ENCODE data around the gene PIN1.
"Not testable (repeated sequence)": the region's sequence is repeated elsewhere in the genome, so short reads cannot be mapped to it uniquely, and the experiment has no call there.

DNA sequence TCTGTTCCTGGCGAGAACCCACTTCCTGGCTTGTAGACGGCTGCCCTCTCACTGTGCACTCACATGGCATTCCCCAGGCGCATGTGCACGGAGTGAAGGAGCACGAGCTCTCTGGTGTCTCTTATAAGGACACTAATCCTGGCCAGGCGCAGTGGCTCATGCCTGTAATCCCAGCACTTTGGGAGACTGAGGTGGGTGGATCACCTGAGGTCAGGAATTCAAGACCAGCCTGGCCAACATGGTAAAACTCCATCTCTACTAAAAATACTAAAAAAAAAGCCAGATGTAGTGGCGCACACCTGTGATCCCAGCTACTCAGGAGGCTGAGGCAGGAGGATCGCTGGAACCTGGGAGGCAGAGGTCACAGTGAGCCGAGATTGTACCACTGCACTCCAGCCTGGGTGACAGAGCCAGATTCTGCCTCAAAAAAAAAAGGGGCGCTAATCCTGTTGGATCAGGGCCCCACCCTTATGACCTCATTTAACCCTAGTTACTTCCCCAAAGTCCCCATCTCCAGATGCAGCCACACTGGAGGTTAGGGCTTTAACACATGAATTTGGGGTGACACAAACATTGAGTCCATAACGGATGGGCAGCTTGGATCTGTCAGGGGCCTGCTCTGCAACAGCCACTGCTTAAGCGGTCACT lies 8.6 kb downstream of the PIN1 start:
- TF ChIP-seq POLR2AphosphoS5, POLR2A (IDR thresholded peaks at IDR 0.05; ENCODE audit: low read depth, low read length): not testable (repeated sequence)
